IMR-90 (cell line): Measurements from ENCODE around the gene RTP5. TPM values are rescaled to one million over a fixed set of nuclear protein-coding genes. Genes with fewer than 3 reads are reported as not detected.
A peak's percentile ranks its signal among the peaks of the same experiment; 100 is the strongest.

ENCODE experiments used
- ATAC-seq: fragments of 200-7000 bp; cut with Tn5 transposase; 2 replicates; pipeline ENCODE4 v1.9.1; 2020; ENCODE audit warnings: low read depth, mild to moderate bottlenecking, moderate library complexity
- BruUV-seq: library from RNA; stranded (reverse); fragments of 400-500 nt; replicated peaks from 2 replicates; lab custom pipeline; 2021; lab: Mats Ljungman, UMichigan
- CTCF ChIA-PET: fragments of 300-600 bp; formaldehyde crosslinking; extraction: SDS; loops from one replicate; lab custom pipeline; 2021; ENCODE audit warnings: antibody characterized with exemption; lab: Yijun Ruan, JAX
- POLR2A ChIA-PET: fragments of 300-600 bp; sonication (Branson Sonifier 250); formaldehyde crosslinking; loops from one replicate; lab custom pipeline; 2022; ENCODE audit warnings: antibody characterized with exemption; ENCODE audit not compliant: unreplicated experiment; lab: Charles Lee
- DNase-seq: peaks from one replicate; pipeline ENCODE4 v3.0.0; 2013
- H2AFZ ChIP-seq: replicated peaks from 2 replicates; pipeline ENCODE3; 2013; ENCODE audit warnings: low read length, mild to moderate bottlenecking; ENCODE audit not compliant: poor library complexity
- H2AK5ac ChIP-seq: 2 replicates; pipeline ENCODE4 v1.6.1; 2013; ENCODE audit warnings: low read depth, low read length, inconsistent platforms
- H2AK9ac ChIP-seq: replicated peaks from 2 replicates; pipeline ENCODE3; 2013; ENCODE audit warnings: mild to moderate bottlenecking, low read depth, low read length, moderate library complexity; ENCODE audit not compliant: poor library complexity
- H2BK120ac ChIP-seq: 2 replicates; pipeline ENCODE4 v1.6.1; 2013; ENCODE audit warnings: low read depth, low read length, inconsistent platforms
- H2BK15ac ChIP-seq: 3 replicates; pipeline ENCODE4 v1.6.1; 2013; ENCODE audit warnings: low read depth, low read length, inconsistent platforms
- H2BK20ac ChIP-seq: 2 replicates; pipeline ENCODE4 v1.6.1; 2013; ENCODE audit warnings: low read depth, mild to moderate bottlenecking, inconsistent platforms, low read length, moderate library complexity
- H2BK5ac ChIP-seq: 2 replicates; pipeline ENCODE4 v1.6.1; 2013; ENCODE audit warnings: mild to moderate bottlenecking, low read depth, low read length, inconsistent platforms; ENCODE audit not compliant: poor library complexity, severe bottlenecking
- H3K14ac ChIP-seq: replicated peaks from 2 replicates; pipeline ENCODE4 v1.6.1; 2013; ENCODE audit warnings: low read depth, low read length, inconsistent platforms
- H3K18ac ChIP-seq: 2 replicates; pipeline ENCODE4 v1.6.1; 2013; ENCODE audit warnings: low read depth, low read length, control low read depth
- H3K23ac ChIP-seq: 2 replicates; pipeline ENCODE4 v1.6.1; 2013; ENCODE audit warnings: low read depth, low read length, inconsistent platforms
- H3K27ac ChIP-seq: 2 replicates; pipeline ENCODE4 v1.5.1; 2013; ENCODE audit warnings: mild to moderate bottlenecking, control low read depth, low read length; ENCODE audit not compliant: insufficient read depth
- H3K27me3 ChIP-seq: 2 replicates; pipeline ENCODE4 v1.6.1; 2013; ENCODE audit warnings: low read length; ENCODE audit not compliant: control insufficient read depth, insufficient read depth
- H3K36me3 ChIP-seq: 2 replicates; pipeline ENCODE4 v1.6.1; 2013; ENCODE audit warnings: low read length, mixed read lengths; ENCODE audit not compliant: control insufficient read depth, insufficient read depth
- H3K4ac ChIP-seq: 2 replicates; pipeline ENCODE4 v1.6.1; 2013; ENCODE audit warnings: low read depth, low read length, inconsistent platforms
- H3K4me1 ChIP-seq: 2 replicates; pipeline ENCODE4 v1.6.1; 2013; ENCODE audit warnings: low read length, mixed read lengths; ENCODE audit not compliant: control insufficient read depth, insufficient read depth
- H3K4me2 ChIP-seq: 2 replicates; pipeline ENCODE4 v1.6.1; 2013; ENCODE audit warnings: low read depth, mild to moderate bottlenecking, control low read depth, low read length, moderate library complexity
- H3K4me3 ChIP-seq: 2 replicates; pipeline ENCODE4 v1.5.1; 2013; ENCODE audit warnings: low read depth, mild to moderate bottlenecking, control low read depth, low read length, moderate library complexity; ENCODE audit not compliant: insufficient read depth
- H3K56ac ChIP-seq: 2 replicates; pipeline ENCODE4 v1.6.1; 2013; ENCODE audit warnings: low read length, inconsistent platforms; ENCODE audit not compliant: insufficient read depth; ENCODE audit errors: extremely low read depth
- H3K79me1 ChIP-seq, 2 experiments: 2 replicates each; pipeline ENCODE4 v1.6.1; 2013; ENCODE audit warnings: low read length in 2 of 2, inconsistent platforms in 1 of 2, low read depth in 1 of 2
- H3K9ac ChIP-seq: 2 replicates; pipeline ENCODE4 v1.6.1; 2013; ENCODE audit warnings: low read depth, low read length, control low read depth
- H3K9me1 ChIP-seq: 2 replicates; pipeline ENCODE4 v1.6.1; 2013; ENCODE audit warnings: low read length, inconsistent platforms; ENCODE audit not compliant: insufficient read depth
- H3K9me3 ChIP-seq: 2 replicates; pipeline ENCODE4 v1.6.1; 2013; ENCODE audit warnings: low read length; ENCODE audit not compliant: control insufficient read depth, insufficient read depth
- H4K20me1 ChIP-seq: 2 replicates; pipeline ENCODE4 v1.6.1; 2013; ENCODE audit warnings: low read length, inconsistent platforms; ENCODE audit not compliant: insufficient read depth
- H4K5ac ChIP-seq: 2 replicates; pipeline ENCODE4 v1.6.1; 2013; ENCODE audit warnings: mild to moderate bottlenecking, low read depth, low read length, control low read depth
- H4K8ac ChIP-seq, 2 experiments: 2 replicates each; pipeline ENCODE4 v1.6.1; 2013; ENCODE audit warnings: low read depth in 2 of 2, low read length in 2 of 2, control low read depth in 1 of 2, inconsistent platforms in 1 of 2
- H4K91ac ChIP-seq: 2 replicates; pipeline ENCODE4 v1.6.1; 2013; ENCODE audit warnings: low read depth, low read length, inconsistent platforms; ENCODE audit not compliant: insufficient read depth
- MXI1 ChIP-seq: IDR thresholded peaks from 2 replicates; pipeline ENCODE4 v1.6.1; 2012; ENCODE audit warnings: low read depth, mild to moderate bottlenecking, low read length, moderate library complexity, borderline replicate concordance
- NFE2L2 ChIP-seq: fragments of 150-350 bp; IDR thresholded peaks from 2 replicates; pipeline ENCODE4 v1.6.1; 2016; ENCODE audit warnings: low read depth, mild to moderate bottlenecking, low read length
- RAD21 ChIP-seq: IDR thresholded peaks from 2 replicates; pipeline ENCODE4 v1.6.1; 2012; ENCODE audit warnings: low read length, improper control_type of control experiment
- RFX5 ChIP-seq: IDR thresholded peaks from 2 replicates; pipeline ENCODE4 v1.8.0; 2012; ENCODE audit warnings: low read depth, mild to moderate bottlenecking, low read length, moderate library complexity
- SMC3 ChIP-seq: fragments of 150-350 bp; IDR thresholded peaks from 2 replicates; pipeline ENCODE4 v1.6.1; 2016; ENCODE audit warnings: low read depth, mild to moderate bottlenecking, antibody characterized with exemption, low read length, moderate library complexity
- whole genome bisulfite sequencing, 2 experiments: methylation state at CpG; one replicate each; pipeline versions ENCODE4 v1.1.5 to v1.1.7; 2013; ENCODE audit warnings: missing lambda C conversion rate in 2 of 2; ENCODE audit not compliant: insufficient read length in 1 of 2; ENCODE audit errors: extremely low coverage in 2 of 2; 5-methylcytosine and 5-hydroxymethylcytosine counted together
- dilution Hi-C: fragments of 300-500 bp; cut with HindIII; formaldehyde crosslinking; loops from one replicate; pipeline ENCODE4 v1.14.3; 2018; ENCODE audit warnings: low sequenced_read_pairs; ENCODE audit not compliant: unreplicated experiment
- in situ Hi-C: fragments of 300-500 bp; cut with MboI; formaldehyde crosslinking; loops from 3 replicates; pipeline ENCODE4 v1.14.3; 2019; ENCODE audit warnings: low sequenced_read_pairs, inconsistent platforms, mixed read lengths
- intact Hi-C: fragments of 100-400 bp; cut with micrococcal nuclease; formaldehyde crosslinking; loops from 2 replicates; pipeline ENCODE4 v1.10.0; 2022
- polyA plus RNA-seq, 3 experiments: library from polyadenylated mRNA; depleted of rRNA; stranded (reverse); fragments of >200 nt; gene quantifications; 2 replicates each; pipeline ENCODE4 v1.2.3, GENCODE V29; 2012; ENCODE audit warnings: low replicate concordance in 1 of 3
- total RNA-seq: library from RNA; depleted of rRNA; stranded (reverse); fragments of >200 nt; gene quantifications from 2 replicates; pipeline ENCODE4 v1.2.3, GENCODE V29; 2012
- TF ChIP-seq, protein P1 (sequence below): conservative IDR thresholded peaks from 2 replicates; pipeline ENCODE4 v1.5.1; 2012; ENCODE audit warnings: mild to moderate bottlenecking, low read depth, low read length, improper control_type of control experiment

RTP5 gene
- total and polyA plus RNA-seq, 2 of the 4 experiments (the other 2 are of a cell fraction), result not detected

DNA sequence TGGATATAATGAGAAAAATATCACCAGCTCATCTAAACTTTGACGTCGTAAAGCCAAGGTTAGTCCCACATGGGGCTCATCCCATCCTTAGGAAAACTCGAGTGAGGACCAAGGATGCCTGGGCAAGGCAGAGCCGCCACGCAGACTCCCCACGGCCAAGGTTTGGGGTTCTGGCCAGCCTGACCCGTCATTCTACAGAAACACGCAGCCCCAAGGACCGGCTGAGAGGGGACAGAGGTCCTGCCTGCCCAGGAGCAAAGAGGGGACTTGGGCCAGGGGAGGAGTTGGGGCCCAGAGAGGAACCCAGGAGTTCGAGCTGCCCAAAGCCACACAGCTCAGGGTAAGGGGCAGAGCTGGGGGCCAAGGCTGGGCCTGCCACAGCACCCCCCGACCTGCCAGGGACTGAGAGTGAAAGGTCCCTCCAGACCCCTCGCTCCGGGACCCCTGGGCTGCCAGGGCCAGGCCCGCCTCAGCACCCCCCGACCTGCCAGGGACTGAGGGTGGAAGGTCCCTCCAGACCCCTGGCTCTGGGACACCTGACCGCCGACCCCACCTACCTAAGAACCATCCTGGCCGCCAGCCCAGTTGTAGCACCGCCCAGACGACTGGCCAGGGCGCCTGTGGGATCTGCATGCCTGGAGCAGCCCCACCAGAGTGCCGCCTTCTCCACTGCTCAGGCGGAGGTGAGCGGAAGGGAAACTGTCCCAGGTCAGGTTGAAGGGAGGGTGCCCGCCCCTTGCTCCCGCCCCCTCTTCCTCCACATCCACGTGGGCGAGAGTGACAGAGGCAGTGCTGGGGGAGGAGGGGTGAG, 11.1 kb upstream of the RTP5 start, which contains the start of gene PDCD1:
Gene PDCD1, minus strand, starts transcription at position 689 of the 811 bp plus-strand sequence. Its CDS starts 56 bp downstream, at position 633.
- Histone ChIP-seq H3K18ac (no peak within 1 kb of the TSS), H3K27me3 (peaks cover 4% of the 10 kb centered on the region; the same call in 1 of the 2 replicates), H4K8ac (peak within 1 kb of the TSS in 1 of 2 experiments; percentile 37; a peak in 1 of 4 replicates), H3K56ac (no peak within 1 kb of the TSS), H2AFZ (peak within 1 kb of the TSS; percentile 87), H3K23ac (no peak within 1 kb of the TSS), H4K91ac (no peak within 1 kb of the TSS), H4K5ac (no peak within 1 kb of the TSS), H2BK20ac (no peak within 1 kb of the TSS), H2BK15ac (no peak within 1 kb of the TSS), H3K4me3 (no peak within 1 kb of the TSS), H3K4ac (no peak within 1 kb of the TSS), H3K79me1 (no peaks in the 10 kb centered on the region), H3K27ac (no peak within 1 kb of the TSS), H3K14ac (no peak within 1 kb of the TSS), H3K9me1 (no peaks in the 10 kb centered on the region), H3K4me2 (peak within 1 kb of the TSS; percentile 29), H3K9ac (no peak within 1 kb of the TSS), H2BK5ac (no peak within 1 kb of the TSS), H4K20me1 (no peaks in the 10 kb centered on the region), H3K36me3 (no peaks in the 10 kb centered on the region), H2AK5ac (no peak within 1 kb of the TSS; the same call in 1 of the 2 replicates), H2BK120ac (no peak within 1 kb of the TSS), H3K4me1 (peaks cover 3% of the 10 kb centered on the region), H3K9me3 (no peaks in the 10 kb centered on the region), H2AK9ac (peak within 1 kb of the TSS; percentile 23)
- intact Hi-C loops (no loop called here), dilution Hi-C loops (no loop called here), in situ Hi-C loops (no loop called here)
- ChIA-PET POLR2A (no interaction called here), CTCF (no interaction called here)
- DNase-seq (no peak), ATAC-seq (no peak)
- no peak for TF ChIP-seq NFE2L2
- no peak for TF ChIP-seq RFX5
- no peak for TF ChIP-seq MXI1
- TF ChIP-seq RAD21, result no peak
- TF ChIP-seq, protein P1, sequence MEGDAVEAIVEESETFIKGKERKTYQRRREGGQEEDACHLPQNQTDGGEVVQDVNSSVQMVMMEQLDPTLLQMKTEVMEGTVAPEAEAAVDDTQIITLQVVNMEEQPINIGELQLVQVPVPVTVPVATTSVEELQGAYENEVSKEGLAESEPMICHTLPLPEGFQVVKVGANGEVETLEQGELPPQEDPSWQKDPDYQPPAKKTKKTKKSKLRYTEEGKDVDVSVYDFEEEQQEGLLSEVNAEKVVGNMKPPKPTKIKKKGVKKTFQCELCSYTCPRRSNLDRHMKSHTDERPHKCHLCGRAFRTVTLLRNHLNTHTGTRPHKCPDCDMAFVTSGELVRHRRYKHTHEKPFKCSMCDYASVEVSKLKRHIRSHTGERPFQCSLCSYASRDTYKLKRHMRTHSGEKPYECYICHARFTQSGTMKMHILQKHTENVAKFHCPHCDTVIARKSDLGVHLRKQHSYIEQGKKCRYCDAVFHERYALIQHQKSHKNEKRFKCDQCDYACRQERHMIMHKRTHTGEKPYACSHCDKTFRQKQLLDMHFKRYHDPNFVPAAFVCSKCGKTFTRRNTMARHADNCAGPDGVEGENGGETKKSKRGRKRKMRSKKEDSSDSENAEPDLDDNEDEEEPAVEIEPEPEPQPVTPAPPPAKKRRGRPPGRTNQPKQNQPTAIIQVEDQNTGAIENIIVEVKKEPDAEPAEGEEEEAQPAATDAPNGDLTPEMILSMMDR, result no peak
- TF ChIP-seq SMC3, result no peak
- WGBS, 2 experiments, result 77% methylated on average over 8 of the region's 28 CpGs; no CpG with 5 or more reads in 1 of the 2 experiments
- BruUV-seq, result no TSS peak
